ENCODE measurements around the gene SECISBP2L.

Gene SECISBP2L

DNA sequence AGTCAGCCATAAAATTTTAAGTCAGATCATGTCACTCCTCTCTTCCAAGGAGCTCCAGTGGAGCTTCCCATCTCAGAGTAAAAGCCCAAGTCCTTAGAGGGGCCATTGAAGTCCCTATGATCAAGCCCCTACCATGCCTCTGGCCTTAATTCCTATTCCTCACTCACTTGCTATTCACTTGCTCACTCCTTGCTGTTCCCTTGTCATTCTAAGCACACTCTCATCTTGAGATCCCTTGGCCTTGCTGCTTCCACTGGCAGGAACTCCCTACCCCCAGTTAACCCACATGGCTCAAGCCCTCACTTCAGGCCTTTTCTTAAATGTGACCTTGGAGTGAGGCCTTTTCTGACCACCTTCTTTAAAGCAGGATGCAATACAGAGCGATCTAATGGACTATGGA lies 12.3 kb upstream of the SECISBP2L start:
- no peak for DNase-seq (ENCODE audit: low spot score)

- no peak for DNase-seq (ENCODE audit: low spot score)
Observed at GRCh38 chr15:49055630-49056029, 9.4 kb upstream of the SECISBP2L start.

DNA sequence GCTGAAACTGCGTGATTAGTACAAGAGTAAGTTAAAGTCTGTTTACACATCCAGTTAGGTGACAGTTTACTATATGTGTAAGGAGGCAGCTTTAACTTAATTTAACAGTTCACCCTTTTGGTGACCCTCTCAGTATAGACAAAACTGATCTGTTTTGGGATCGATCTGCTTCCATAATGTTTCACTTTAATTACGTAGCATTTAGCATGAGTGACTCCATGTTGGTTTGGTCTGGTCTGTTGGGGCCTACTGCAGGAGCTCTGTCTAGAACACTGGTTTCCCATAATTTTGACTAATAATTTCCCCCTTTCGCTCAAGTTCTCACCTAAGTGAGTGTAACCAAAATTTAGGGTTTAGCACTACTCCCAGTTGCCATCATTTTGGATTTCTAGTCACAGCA lies 6.4 kb upstream of the SECISBP2L start:
- DNase-seq (ENCODE audit: low spot score), result no peak

DNA sequence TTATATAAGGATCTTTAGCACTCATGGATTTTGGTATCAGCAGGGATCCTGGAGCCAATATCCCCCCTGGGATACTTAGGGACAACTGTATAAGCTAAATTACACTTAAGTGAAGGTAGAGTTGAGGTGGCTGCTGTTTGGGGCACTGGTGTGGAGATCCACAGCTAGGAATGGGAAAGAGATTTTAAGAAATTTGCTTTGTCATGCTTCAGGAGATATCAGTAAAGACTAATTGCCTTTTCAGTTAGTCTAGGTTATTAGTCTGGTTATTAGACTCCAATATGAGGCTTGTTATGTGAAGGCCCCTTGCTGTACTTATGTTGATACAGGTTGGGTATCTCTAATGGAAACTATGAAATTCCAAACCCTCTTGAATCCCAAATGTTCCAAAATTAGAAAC lies 1.2 kb upstream of the SECISBP2L start:
- DNase-seq (ENCODE audit: low spot score), result no peak

GRCh38 chr15:49045751-49046219 lies 461 bp downstream of the SECISBP2L start:
- no peak for DNase-seq (ENCODE audit: low spot score)

GRCh38 chr15:49044766-49045606 lies 1.3 kb downstream of the SECISBP2L start:
- DNase-seq (ENCODE audit: low spot score), result no peak

DNA sequence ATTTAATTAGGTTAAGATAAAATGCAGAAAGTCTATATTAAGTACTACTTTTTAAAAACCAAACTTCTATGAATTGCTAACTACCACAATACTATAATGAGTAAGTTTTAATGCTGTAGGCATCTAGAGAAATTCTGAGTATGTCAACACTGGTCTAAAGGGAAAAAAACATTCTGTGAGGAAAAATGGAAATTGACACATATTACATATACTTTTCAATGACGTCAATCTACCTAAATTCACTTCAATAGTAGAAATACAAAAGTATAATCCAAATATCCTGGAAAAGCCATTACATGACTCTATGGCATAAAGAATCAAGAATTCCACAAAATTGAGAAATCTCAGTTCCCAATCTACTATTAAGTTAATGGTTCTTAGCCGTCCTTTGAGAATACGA lies 2.2 kb downstream of the SECISBP2L start:
- no peak for DNase-seq (ENCODE audit: low spot score)

GRCh38 chr15:49042165-49042564 lies 4.1 kb downstream of the SECISBP2L start:
- DNase-seq (ENCODE audit: low spot score), result no peak

- no peak for DNase-seq (ENCODE audit: low spot score)
Observed at GRCh38 chr15:49041426-49041825, 4.8 kb downstream of the SECISBP2L start.

GRCh38 chr15:49040151-49040550 lies 6.1 kb downstream of the SECISBP2L start:
- no peak for DNase-seq (ENCODE audit: low spot score)

DNA sequence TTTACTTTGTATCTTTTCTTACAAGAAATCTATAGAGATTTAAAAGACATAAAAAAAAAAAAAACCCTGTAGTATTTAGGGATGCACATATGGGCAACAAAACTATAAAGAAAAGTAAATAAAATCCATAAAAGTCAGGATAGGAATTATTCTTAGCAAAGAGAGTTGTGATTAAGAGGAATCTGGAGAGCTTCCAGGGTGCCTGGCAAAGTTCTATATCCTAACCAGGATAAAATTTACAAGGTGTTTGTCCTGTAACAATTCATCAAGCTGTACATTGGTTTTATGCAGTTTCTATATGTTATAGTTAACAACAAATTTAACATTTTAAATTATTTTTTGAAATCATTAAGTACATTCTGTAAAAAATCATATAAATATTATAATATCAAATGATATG lies 7.9 kb downstream of the SECISBP2L start:
- no peak for DNase-seq (ENCODE audit: low spot score)

DNA sequence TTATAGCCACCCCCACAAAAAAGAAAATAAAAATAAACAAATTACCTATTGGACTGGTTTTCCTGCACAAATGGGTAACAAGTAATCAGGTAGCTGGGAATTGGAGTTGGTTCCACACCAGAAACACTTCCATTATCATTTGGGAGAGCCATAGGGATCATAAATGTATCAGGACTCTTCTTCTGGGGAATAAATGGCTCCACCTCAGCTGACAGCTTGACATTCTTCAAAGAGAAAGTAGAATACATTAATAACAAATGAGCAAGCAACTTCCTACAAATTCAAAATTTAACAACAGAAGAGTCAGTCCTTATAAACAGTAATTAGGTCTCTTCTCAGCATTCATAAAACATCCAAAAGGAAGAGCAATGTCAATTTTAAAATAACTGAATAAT lies 8.7 kb downstream of the SECISBP2L start:
- no peak for DNase-seq (ENCODE audit: low spot score)

DNA sequence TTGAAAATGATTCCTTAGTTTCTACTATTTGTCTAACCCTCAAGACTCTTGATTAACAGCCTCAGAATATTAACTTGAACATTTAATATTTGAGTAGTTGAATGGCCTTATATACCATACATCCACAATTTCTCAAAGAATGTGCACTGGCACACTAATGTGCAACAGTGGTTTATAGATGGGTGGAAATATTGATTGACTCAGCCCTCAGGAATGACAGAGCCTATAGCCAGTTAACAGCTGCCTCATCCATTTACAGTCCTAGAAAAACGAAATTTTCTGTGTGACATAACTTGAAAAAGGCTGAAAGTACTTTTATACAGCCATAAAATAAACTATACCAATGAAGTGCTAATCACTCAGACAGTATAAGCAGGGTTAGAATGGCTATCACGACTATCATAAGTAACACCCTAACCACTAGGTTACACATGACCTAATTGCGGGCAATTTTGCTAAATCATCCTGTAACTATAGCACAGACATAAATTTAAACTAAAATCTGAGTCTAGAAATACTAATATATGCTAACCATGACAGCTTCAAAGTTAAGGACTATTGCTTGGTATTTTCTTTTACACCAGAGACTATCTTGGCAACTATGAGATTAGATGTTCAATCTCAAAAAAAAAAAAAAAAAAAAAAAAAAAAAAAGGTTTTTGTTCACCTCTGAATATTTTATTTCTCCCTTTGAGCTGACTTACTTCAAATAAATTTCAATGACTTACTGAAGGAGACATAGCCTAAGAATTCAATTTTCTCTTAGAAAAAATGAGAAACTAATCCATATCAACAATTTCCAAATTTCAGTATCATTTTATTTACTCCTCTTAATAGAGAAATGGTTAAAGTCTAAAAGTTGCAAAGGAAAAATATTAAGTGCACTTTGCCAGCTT lies 9.3 kb downstream of the SECISBP2L start:
- no peak for DNase-seq (ENCODE audit: low spot score)

DNA sequence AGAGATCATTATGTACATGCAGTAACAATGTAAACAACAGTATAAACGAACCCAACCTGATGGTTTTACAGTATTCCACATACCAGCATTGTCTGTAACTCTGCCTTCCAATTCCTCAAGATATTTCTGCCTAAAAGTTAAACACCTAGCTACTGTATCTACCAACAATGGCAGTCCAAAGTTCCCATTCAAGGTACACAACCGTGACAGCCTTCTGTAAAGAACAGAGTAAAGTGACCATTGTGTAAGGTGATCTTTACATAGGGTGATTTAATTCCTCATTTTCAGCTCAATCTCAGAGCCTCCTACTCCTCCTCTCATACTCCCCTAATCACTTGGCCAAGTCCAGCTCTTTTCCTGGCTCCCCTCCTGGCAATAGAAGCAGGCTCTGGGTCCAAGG lies 10.4 kb downstream of the SECISBP2L start:
- DNase-seq (ENCODE audit: low spot score), result no peak

DNA sequence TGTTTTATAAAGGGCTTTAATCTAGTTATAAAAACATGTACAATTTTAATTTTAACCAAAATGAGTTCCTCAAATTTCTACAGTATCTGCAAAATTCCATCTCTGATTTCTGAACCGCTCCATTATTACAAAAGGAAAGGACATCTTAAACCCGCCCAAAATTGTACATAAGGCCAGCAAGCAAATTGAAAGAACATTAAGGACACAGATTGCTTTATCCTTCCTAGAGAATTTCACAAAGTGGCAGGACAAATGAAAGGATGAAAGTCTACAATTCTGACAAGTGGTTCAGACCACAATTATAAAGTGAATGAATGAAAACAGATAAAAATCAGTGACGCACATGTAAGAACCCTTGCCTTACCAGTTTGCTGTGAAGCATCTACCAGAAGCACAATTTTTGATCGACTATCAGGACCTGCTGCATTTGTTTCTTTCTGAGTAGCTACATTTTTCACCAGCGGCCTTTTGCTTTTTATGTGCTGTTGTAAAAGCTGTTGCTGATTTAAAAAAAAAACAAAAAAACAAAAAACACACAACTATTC lies 13.6 kb downstream of the SECISBP2L start:
- DNase-seq (ENCODE audit: low spot score), result no peak

GRCh38 chr15:49031804-49032203 lies 14.4 kb downstream of the SECISBP2L start:
- DNase-seq (ENCODE audit: low spot score), result no peak

- DNase-seq (ENCODE audit: low spot score), result no peak
Observed at GRCh38 chr15:49026700-49027099, 19.5 kb downstream of the SECISBP2L start.

DNA sequence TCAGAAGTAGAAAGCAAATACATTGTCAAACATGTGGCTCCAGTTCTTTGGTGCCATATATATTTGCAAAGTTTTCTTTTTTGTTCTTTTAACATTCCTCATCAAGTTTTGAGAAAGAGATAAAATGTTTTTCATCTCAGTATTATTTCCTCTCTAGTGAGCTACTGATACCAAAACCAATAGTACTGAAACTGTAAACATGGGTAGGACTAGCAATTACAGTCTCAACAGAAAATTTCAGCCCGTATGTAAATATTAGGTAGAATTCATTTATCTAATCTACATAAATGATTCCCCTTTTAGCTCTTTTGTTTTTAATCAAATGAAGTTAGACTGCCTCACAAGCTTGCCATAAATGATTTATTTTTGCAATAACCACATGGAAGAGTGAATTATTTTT lies 21.4 kb downstream of the SECISBP2L start:
- DNase-seq (ENCODE audit: low spot score), result no peak

DNA sequence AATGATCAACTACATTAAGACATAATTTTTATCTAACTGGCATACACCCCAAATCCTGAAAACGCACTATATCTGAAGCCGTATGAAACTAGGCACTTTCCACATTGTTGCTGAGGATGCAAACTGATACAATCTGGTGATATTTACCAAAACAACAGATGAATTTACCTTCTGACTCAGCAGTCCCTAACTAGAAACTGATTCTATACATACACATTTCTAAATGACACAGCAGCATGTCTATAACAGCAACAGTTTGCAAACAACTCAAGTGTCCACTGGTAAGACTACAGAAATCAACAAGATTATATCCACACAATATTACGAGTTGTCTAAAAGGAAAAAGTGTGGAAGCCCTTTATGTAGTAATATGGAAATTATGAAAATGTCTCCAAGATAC lies 22.9 kb downstream of the SECISBP2L start:
- DNase-seq (ENCODE audit: low spot score), result no peak

DNA sequence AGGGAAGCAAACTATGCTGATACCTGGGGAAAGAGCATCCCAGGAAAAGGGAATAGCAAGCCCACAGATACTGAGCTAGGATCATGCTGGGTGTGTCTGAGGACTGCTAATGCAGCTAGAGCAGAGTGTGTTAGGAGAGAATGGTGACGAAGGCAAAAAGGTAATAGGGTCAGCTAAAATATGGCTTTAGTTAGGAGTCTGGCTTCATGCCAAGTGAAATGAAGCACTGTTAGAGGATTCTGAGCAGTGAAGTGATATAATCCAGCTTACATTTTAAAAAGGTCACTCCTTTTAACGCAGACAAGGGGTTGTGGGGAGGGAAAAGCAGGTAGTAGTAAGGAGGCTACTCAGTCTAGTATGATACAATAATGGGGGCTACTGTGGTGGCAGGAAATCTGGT lies 30.4 kb downstream of the SECISBP2L start:
- DNase-seq (ENCODE audit: low spot score), result no peak

DNA sequence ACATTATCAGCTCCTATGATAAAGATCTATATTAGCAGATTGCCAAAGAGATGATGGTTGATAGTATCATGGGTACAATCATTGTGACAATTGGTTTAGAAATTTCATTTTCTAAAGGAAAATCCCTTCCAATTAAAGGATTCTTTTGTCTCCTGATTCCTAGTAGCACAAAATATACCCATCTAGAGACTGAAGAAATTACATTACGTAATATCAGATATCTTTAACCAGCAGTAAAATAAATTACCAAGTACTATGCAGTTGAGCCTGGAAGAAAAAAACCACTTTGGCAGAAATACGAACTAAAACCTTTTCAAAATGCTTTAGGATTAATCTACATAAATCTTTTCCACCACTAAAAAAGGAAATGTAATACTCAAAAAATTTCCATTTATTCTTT lies 46.9 kb downstream of the SECISBP2L start:
- no peak for DNase-seq (ENCODE audit: low spot score)

- no peak for DNase-seq (ENCODE audit: low spot score)
Observed at GRCh38 chr15:48996276-48996675, 50.0 kb downstream of the SECISBP2L start.

GRCh38 chr15:48993380-48993779 lies 52.9 kb downstream of the SECISBP2L start:
- DNase-seq (ENCODE audit: low spot score), result no peak

Measured in CD4-positive, alpha-beta T cell treated with Interleukin-6 at 100 ng/mL for 8 hours (primary cell).